HEK293T (cell line): ENCODE measurements around the gene CAVIN4.

Source experiments
- ARNT ChIP-seq: fragments of 450-650 bp; IDR thresholded peaks from 2 replicates; pipeline ENCODE4 v1.6.1; 2017; ENCODE audit warnings: mild to moderate bottlenecking
- ELF4 ChIP-seq: fragments of 450-650 bp; IDR thresholded peaks from 2 replicates; pipeline ENCODE4 v1.6.1; 2017; ENCODE audit warnings: antibody characterized with exemption
- FOXA1 ChIP-seq: fragments of 450-650 bp; IDR thresholded peaks from 2 replicates; pipeline ENCODE4 v1.6.1; 2016; ENCODE audit warnings: mild to moderate bottlenecking
- FOXK2 ChIP-seq: fragments of 450-650 bp; IDR thresholded peaks from 2 replicates; pipeline ENCODE4 v1.6.1; 2016; ENCODE audit warnings: mild to moderate bottlenecking
- L3MBTL2 ChIP-seq: fragments of 450-650 bp; conservative IDR thresholded peaks from 2 replicates; pipeline ENCODE4 v1.6.1; 2016; ENCODE audit warnings: mild to moderate bottlenecking
- SUZ12 ChIP-seq: fragments of 450-650 bp; IDR thresholded peaks from 2 replicates; pipeline ENCODE4 v1.6.1; 2016; ENCODE audit warnings: mild to moderate bottlenecking

DNA sequence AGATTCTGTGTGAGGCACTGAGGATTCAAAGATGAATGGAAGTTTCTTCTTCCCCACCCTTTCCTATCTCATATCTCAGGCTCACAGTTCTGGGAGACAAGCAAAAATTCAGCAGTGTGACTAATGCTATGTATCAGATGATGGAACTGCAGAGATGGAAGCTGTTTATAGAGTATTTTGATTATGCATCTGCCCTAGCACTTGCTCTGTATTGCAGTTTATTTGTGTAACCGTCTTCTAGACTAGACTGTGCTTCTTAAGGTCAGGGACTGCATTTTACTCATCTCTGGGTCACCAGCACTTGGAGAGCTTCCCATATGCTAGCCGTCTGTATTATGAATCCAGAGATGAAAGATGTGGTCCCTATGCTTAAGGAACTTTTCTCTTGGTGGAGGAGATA lies 12.6 kb downstream of the CAVIN4 start:
- TF ChIP-seq ELF4 (no peak), SUZ12 (no peak), ARNT (no peak), FOXK2 (no peak), FOXA1 (no peak), L3MBTL2 (no peak)
